ENCODE results near the gene JAKMIP3. TPM values are rescaled to one million over a fixed set of nuclear protein-coding genes. Genes with fewer than 3 reads are reported as not detected.

The JAKMIP3 gene
- total RNA-seq, 1 donor from 2014 or later: not detected

GRCh38 chr10:132094581-132095234, 29.0 kb downstream of the JAKMIP3 start:
- Histone ChIP-seq H3K27me3 (ENCODE audit: control insufficient read depth, insufficient read depth, low read length) (no peaks in the 10 kb centered on the region), H3K4me3 (ENCODE audit: low read depth, low read length) (no peak overlapping the region), H3K36me3 (ENCODE audit: control insufficient read depth, insufficient read depth, low read length) (no peaks in the 10 kb centered on the region)
- no peak for TF ChIP-seq CTCF (IDR thresholded peaks at IDR 0.05; ENCODE audit: insufficient read depth, low read length, severe bottlenecking)
- FAIRE-seq: no peak
- peak; percentile 8 for DNase-seq (ENCODE audit: low read depth)

GRCh38 chr10:132095403-132096113, 29.8 kb downstream of the JAKMIP3 start:
- no peak for DNase-seq (ENCODE audit: low read depth)
- no peak for FAIRE-seq
- no peaks in the 10 kb centered on the region for H3K36me3 ChIP-seq (ENCODE audit: control insufficient read depth, insufficient read depth, low read length)
- no peak overlapping the region for H3K4me3 ChIP-seq (ENCODE audit: low read depth, low read length)
- no peak for TF ChIP-seq CTCF (IDR thresholded peaks at IDR 0.05; ENCODE audit: insufficient read depth, low read length, severe bottlenecking)
- no peaks in the 10 kb centered on the region for H3K27me3 ChIP-seq (ENCODE audit: control insufficient read depth, insufficient read depth, low read length)

GRCh38 chr10:132096223-132096622, 30.5 kb downstream of the JAKMIP3 start:
- H3K4me3 ChIP-seq (ENCODE audit: low read depth, low read length): no peak overlapping the region
- H3K27me3 ChIP-seq (ENCODE audit: control insufficient read depth, insufficient read depth, low read length): no peaks in the 10 kb centered on the region
- no peak for FAIRE-seq
- no peaks in the 10 kb centered on the region for H3K36me3 ChIP-seq (ENCODE audit: control insufficient read depth, insufficient read depth, low read length)
- DNase-seq (ENCODE audit: low read depth): peak; percentile 53
- TF ChIP-seq CTCF (IDR thresholded peaks at IDR 0.05; ENCODE audit: insufficient read depth, low read length, severe bottlenecking): no peak

GRCh38 chr10:132096863-132097478, 31.2 kb downstream of the JAKMIP3 start:
- no peaks in the 10 kb centered on the region for H3K36me3 ChIP-seq (ENCODE audit: control insufficient read depth, insufficient read depth, low read length)
- FAIRE-seq (no peak), DNase-seq (ENCODE audit: low read depth) (no peak)
- no peak overlapping the region for H3K4me3 ChIP-seq (ENCODE audit: low read depth, low read length)
- no peaks in the 10 kb centered on the region for H3K27me3 ChIP-seq (ENCODE audit: control insufficient read depth, insufficient read depth, low read length)
- TF ChIP-seq CTCF (IDR thresholded peaks at IDR 0.05; ENCODE audit: insufficient read depth, low read length, severe bottlenecking): no peak

GRCh38 chr10:132097609-132098377, 32.0 kb downstream of the JAKMIP3 start:
- no peak for TF ChIP-seq CTCF (IDR thresholded peaks at IDR 0.05; ENCODE audit: insufficient read depth, low read length, severe bottlenecking)
- H3K36me3 ChIP-seq (ENCODE audit: control insufficient read depth, insufficient read depth, low read length): no peaks in the 10 kb centered on the region
- FAIRE-seq (no peak), DNase-seq (ENCODE audit: low read depth) (no peak)
- no peak overlapping the region for H3K4me3 ChIP-seq (ENCODE audit: low read depth, low read length)
- no peaks in the 10 kb centered on the region for H3K27me3 ChIP-seq (ENCODE audit: control insufficient read depth, insufficient read depth, low read length)
